H9 (cell line): ENCODE data around the gene RAI14. TPM values are rescaled to one million over a fixed set of nuclear protein-coding genes. Genes with fewer than 3 reads are reported as not detected.
A peak's percentile ranks its signal among the peaks of the same experiment; 100 is the strongest.

Experiments
- DNase-seq: peaks from one replicate; pipeline ENCODE4 v3.0.0-alpha.2; 2017
- H2AFZ ChIP-seq: one replicate; pipeline ENCODE4 v1.6.1; 2013; ENCODE audit warnings: mild to moderate bottlenecking, low read length, control low read depth, moderate library complexity
- H2AK5ac ChIP-seq: 2 replicates; pipeline ENCODE4 v1.6.1; 2013; ENCODE audit warnings: low read length, control low read depth, mixed read lengths; ENCODE audit not compliant: insufficient read length
- H2BK120ac ChIP-seq: one replicate; pipeline ENCODE4 v1.6.1; 2013; ENCODE audit warnings: low read depth, mild to moderate bottlenecking, low read length, control low read depth, inconsistent platforms; ENCODE audit not compliant: poor library complexity, severe bottlenecking
- H2BK12ac ChIP-seq: 2 replicates; pipeline ENCODE4 v1.6.1; 2013; ENCODE audit warnings: low read length, control low read depth, mixed read lengths, low read depth; ENCODE audit not compliant: insufficient read length
- H2BK15ac ChIP-seq: 2 replicates; pipeline ENCODE4 v1.6.1; 2013; ENCODE audit warnings: low read depth, low read length, control low read depth
- H2BK20ac ChIP-seq: one replicate; pipeline ENCODE4 v1.6.1; 2013; ENCODE audit warnings: low read depth, mild to moderate bottlenecking, low read length, control low read depth, inconsistent platforms; ENCODE audit not compliant: poor library complexity, severe bottlenecking
- H2BK5ac ChIP-seq: 2 replicates; pipeline ENCODE4 v1.6.1; 2013; ENCODE audit warnings: low read length, control low read depth, mixed read lengths; ENCODE audit not compliant: insufficient read length
- H3K14ac ChIP-seq: 2 replicates; pipeline ENCODE4 v1.6.1; 2013; ENCODE audit warnings: low read length, control low read depth; ENCODE audit not compliant: insufficient read depth
- H3K18ac ChIP-seq: 2 replicates; pipeline ENCODE4 v1.6.1; 2013; ENCODE audit warnings: low read depth, mild to moderate bottlenecking, mixed read lengths, low read length, control low read depth; ENCODE audit not compliant: insufficient read length
- H3K23ac ChIP-seq: 2 replicates; pipeline ENCODE4 v1.6.1; 2013; ENCODE audit warnings: low read length, control low read depth, mixed read lengths, low read depth; ENCODE audit not compliant: insufficient read length
- H3K23me2 ChIP-seq: 2 replicates; pipeline ENCODE4 v1.6.1; 2013; ENCODE audit warnings: low read depth, mild to moderate bottlenecking, mixed read lengths, low read length, control low read depth; ENCODE audit not compliant: insufficient read length, poor library complexity, severe bottlenecking
- H3K27ac ChIP-seq: 2 replicates; pipeline ENCODE4 v1.5.1; 2013; ENCODE audit warnings: low read length, control low read depth, mixed read lengths, low read depth; ENCODE audit not compliant: insufficient read length
- H3K27me3 ChIP-seq: 2 replicates; pipeline ENCODE4 v1.6.1; 2013; ENCODE audit warnings: low read length, control low read depth, inconsistent platforms; ENCODE audit not compliant: insufficient read depth
- H3K4ac ChIP-seq: 2 replicates; pipeline ENCODE4 v1.6.1; 2013; ENCODE audit warnings: low read depth, mild to moderate bottlenecking, control low read depth, inconsistent platforms, low read length, moderate library complexity
- H3K4me1 ChIP-seq: 2 replicates; pipeline ENCODE4 v1.6.1; 2013; ENCODE audit warnings: low read length, control low read depth, inconsistent platforms; ENCODE audit not compliant: insufficient read depth
- H3K4me2 ChIP-seq: 2 replicates; pipeline ENCODE4 v1.6.1; 2013; ENCODE audit warnings: low read length, control low read depth, mixed read lengths; ENCODE audit not compliant: insufficient read length, insufficient read depth
- H3K56ac ChIP-seq: 2 replicates; pipeline ENCODE4 v1.6.1; 2013; ENCODE audit warnings: low read depth, mild to moderate bottlenecking, mixed read lengths, low read length, control low read depth; ENCODE audit not compliant: insufficient read length
- H3K79me1 ChIP-seq: 2 replicates; pipeline ENCODE4 v1.6.1; 2013; ENCODE audit warnings: low read depth, mild to moderate bottlenecking, moderate library complexity, low read length, control low read depth, inconsistent platforms; ENCODE audit not compliant: insufficient read depth, poor library complexity, severe bottlenecking
- H3K79me2 ChIP-seq: 2 replicates; pipeline ENCODE4 v1.6.1; 2013; ENCODE audit warnings: low read length, control low read depth, inconsistent platforms; ENCODE audit not compliant: insufficient read depth
- H3K9ac ChIP-seq: 2 replicates; pipeline ENCODE4 v1.6.1; 2013; ENCODE audit warnings: low read length, control low read depth, mixed read lengths; ENCODE audit not compliant: insufficient read length; ENCODE audit errors: extremely low read depth
- H3K9me3 ChIP-seq: one replicate; pipeline ENCODE4 v1.6.1; 2013; ENCODE audit warnings: low read depth, low read length, inconsistent platforms; ENCODE audit not compliant: control insufficient read depth
- H3T11ph ChIP-seq: one replicate; pipeline ENCODE4 v1.6.1; 2013; ENCODE audit warnings: mild to moderate bottlenecking, low read length, control low read depth, inconsistent platforms
- H4K20me1 ChIP-seq: one replicate; pipeline ENCODE4 v1.6.1; 2013; ENCODE audit not compliant: control insufficient read depth, insufficient read length, insufficient read depth
- H4K5ac ChIP-seq: 2 replicates; pipeline ENCODE4 v1.6.1; 2013; ENCODE audit warnings: low read depth, mild to moderate bottlenecking, mixed read lengths, low read length, control low read depth; ENCODE audit not compliant: insufficient read length
- H4K8ac ChIP-seq: replicated peaks from 2 replicates; pipeline ENCODE4 v1.6.1; 2013; ENCODE audit warnings: low read length, control low read depth, mixed read lengths, low read depth; ENCODE audit not compliant: insufficient read length
- H4K91ac ChIP-seq: 2 replicates; pipeline ENCODE4 v1.6.1; 2013; ENCODE audit warnings: low read depth, mild to moderate bottlenecking, moderate library complexity, mixed read lengths, low read length, control low read depth; ENCODE audit not compliant: insufficient read length
- H3K27ac Mint-ChIP-seq, 3 experiments: 2 replicates in 2 of 3; 3 replicates in 1 of 3; pipeline ENCODE4 v1.8.0; 2020 to 2021; ENCODE audit warnings: mixed read lengths in 3 of 3, mild to moderate bottlenecking in 1 of 3, moderate library complexity in 1 of 3
- H3K27me3 Mint-ChIP-seq: 2 replicates; pipeline ENCODE4 v1.8.0; 2021; ENCODE audit warnings: low read depth, mild to moderate bottlenecking, moderate library complexity, mixed read lengths
- H3K36me3 Mint-ChIP-seq, 3 experiments: 2 replicates in 2 of 3; 3 replicates in 1 of 3; pipeline ENCODE4 v1.8.0; 2020 to 2021; ENCODE audit warnings: low read depth in 3 of 3, mixed read lengths in 3 of 3; ENCODE audit not compliant: insufficient read depth in 1 of 3
- H3K4me1 Mint-ChIP-seq, 2 experiments: 2 replicates each; pipeline ENCODE4 v1.8.0; 2020; ENCODE audit warnings: mixed read lengths in 2 of 2
- H3K4me3 Mint-ChIP-seq, 2 experiments: 2 replicates in 1 of 2; 3 replicates in 1 of 2; pipeline ENCODE4 v1.8.0; 2020 to 2021; ENCODE audit warnings: mild to moderate bottlenecking in 2 of 2, mixed read lengths in 2 of 2, moderate library complexity in 1 of 2
- H3K9me3 Mint-ChIP-seq, 2 experiments: 2 replicates in 1 of 2; 3 replicates in 1 of 2; pipeline ENCODE4 v1.8.0; 2020; ENCODE audit warnings: mild to moderate bottlenecking in 2 of 2, mixed read lengths in 2 of 2, moderate library complexity in 1 of 2
- WGBS: extraction: QIAGEN DNeasy Blood & Tissue Kit; methylation state at CpG from one replicate; pipeline ENCODE4 v1.1.7; 2013; ENCODE audit warnings: missing lambda C conversion rate, low lambda C conversion rate, mixed read lengths; ENCODE audit not compliant: insufficient read length; ENCODE audit errors: extremely low coverage; 5-methylcytosine and 5-hydroxymethylcytosine counted together
- total RNA-seq: library from RNA; stranded (reverse); gene quantifications from 2 replicates; pipeline ENCODE4 v1.2.1, GENCODE V29; 2021
- TF ChIP-seq, protein P1 (sequence below): fragments of 200-600 bp; sonication (generic); conservative IDR thresholded peaks from 3 replicates; pipeline ENCODE4 v1.8.0; 2021; ENCODE audit warnings: antibody characterized with exemption, mild to moderate bottlenecking

Gene RAI14
- total RNA-seq, 1 experiment from 2014 or later = 127 TPM

DNA sequence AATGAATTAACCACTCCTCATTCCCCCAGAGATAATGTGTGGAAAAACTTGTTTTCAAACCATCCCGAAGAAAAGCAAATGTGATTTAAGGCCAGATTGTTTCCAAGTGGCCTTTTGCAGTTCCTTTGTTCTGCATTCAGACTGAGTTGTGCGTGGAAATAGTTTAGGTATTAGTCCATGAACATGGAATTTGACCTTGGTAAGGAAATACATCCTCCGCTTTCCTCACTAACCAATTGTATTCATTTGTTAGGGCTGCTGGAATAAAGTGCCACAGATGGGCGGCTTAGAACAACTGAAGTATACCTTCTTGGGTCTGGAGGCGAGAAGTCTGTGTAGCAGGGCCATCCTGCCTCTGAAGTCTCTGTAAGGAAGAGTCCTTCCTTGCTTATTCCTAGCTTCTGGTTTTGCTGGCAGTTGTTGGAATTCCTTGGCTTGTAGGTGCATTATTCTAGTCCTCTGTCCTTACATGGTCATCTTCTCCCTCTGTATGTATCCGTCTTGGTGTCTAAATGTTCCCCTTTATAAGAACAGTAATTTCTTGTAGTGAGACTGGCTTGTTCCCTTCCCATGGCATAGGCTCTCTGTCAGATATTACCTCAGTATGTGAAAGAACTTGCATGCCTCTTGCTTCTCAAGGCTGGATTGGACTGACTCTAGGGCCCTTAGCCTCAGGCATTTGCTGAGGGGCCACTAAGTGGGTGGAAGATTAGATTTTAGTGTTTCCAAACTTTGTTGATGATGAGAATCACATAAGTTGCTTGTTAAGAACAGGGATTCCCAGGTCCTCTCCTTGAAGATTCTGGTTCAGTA, 53.9 kb downstream of the RAI14 start:
- Histone ChIP-seq H4K5ac (no peak overlapping the region), H2BK5ac (no peak overlapping the region), H3K14ac (no peak overlapping the region), H3T11ph (no peak overlapping the region), H4K8ac (no peak overlapping the region), H3K18ac (no peak overlapping the region), H3K79me1 (no peaks in the 10 kb centered on the region), H3K9me3 (no peaks in the 10 kb centered on the region), H3K27ac (no peak overlapping the region), H2BK12ac (no peak overlapping the region), H2AK5ac (no peak overlapping the region), H2AFZ (no peak overlapping the region), H4K20me1 (no peaks in the 10 kb centered on the region), H4K91ac (no peak overlapping the region), H3K9ac (no peak overlapping the region), H3K23ac (no peak overlapping the region), H3K56ac (no peak overlapping the region), H2BK120ac (no peak overlapping the region), H3K79me2 (peaks cover 14% of the 10 kb centered on the region; the same call in 1 of the 2 replicates), H3K4me2 (no peak overlapping the region), H3K23me2 (no peaks in the 10 kb centered on the region), H3K4me1 (no peaks in the 10 kb centered on the region; the same call in 1 of the 2 replicates), H2BK20ac (no peak overlapping the region), H3K27me3 (no peaks in the 10 kb centered on the region), H2BK15ac (no peak overlapping the region), H3K4ac (no peak overlapping the region)
- Mint-ChIP-seq H3K36me3 (peaks cover 7 to 27% (median 23%) of the 10 kb centered on the region in 3 experiments), H3K27ac (peak overlapping the region in 1 of 3 experiments; percentile 16; a peak in 1 of 7 replicates), H3K4me3 (no peak overlapping the region; a peak in 1 of 5 replicates), H3K27me3 (no peaks in the 10 kb centered on the region), H3K9me3 (no peaks in the 10 kb centered on the region; a peak in 1 of 5 replicates), H3K4me1 (peaks cover 31 to 33% of the 10 kb centered on the region in 2 experiments)
- WGBS = no CpG with 5 or more reads among the region's 6 CpGs
- DNase-seq = no peak
- TF ChIP-seq, protein P1, sequence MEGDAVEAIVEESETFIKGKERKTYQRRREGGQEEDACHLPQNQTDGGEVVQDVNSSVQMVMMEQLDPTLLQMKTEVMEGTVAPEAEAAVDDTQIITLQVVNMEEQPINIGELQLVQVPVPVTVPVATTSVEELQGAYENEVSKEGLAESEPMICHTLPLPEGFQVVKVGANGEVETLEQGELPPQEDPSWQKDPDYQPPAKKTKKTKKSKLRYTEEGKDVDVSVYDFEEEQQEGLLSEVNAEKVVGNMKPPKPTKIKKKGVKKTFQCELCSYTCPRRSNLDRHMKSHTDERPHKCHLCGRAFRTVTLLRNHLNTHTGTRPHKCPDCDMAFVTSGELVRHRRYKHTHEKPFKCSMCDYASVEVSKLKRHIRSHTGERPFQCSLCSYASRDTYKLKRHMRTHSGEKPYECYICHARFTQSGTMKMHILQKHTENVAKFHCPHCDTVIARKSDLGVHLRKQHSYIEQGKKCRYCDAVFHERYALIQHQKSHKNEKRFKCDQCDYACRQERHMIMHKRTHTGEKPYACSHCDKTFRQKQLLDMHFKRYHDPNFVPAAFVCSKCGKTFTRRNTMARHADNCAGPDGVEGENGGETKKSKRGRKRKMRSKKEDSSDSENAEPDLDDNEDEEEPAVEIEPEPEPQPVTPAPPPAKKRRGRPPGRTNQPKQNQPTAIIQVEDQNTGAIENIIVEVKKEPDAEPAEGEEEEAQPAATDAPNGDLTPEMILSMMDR = no peak
